NCI-H1930 (cell line): ENCODE data around the gene UBE2N.
"Not testable (repeated sequence)": the region's sequence is repeated elsewhere in the genome, so short reads cannot be mapped to it uniquely, and the experiment has no call there.

Experiments
- DNase-seq, 2 experiments: peaks; one replicate each; lab custom pipeline; 2025; lab: John Stamatoyannopoulos, UW

The UBE2N gene

DNA sequence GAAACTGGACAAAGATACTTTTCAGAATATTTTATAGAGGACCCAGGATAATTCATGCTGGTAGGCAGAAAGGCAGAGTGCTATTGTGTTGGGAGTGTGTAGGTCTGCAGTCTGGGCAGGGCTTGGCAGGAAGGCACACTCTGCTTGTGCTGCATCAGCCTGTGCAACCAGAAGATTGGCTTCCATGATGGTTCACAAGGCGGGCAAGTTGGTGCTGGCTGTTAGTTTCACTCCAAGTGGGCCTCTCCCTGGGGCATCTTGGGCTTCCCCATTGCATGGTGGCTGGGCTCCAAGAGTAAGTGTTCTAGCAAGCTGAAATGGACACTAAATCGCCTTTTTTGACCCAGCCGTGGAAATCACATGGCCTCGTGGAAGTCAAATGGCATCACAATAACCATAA, 1.8 kb upstream of the UBE2N start:
- no peak for DNase-seq

DNA sequence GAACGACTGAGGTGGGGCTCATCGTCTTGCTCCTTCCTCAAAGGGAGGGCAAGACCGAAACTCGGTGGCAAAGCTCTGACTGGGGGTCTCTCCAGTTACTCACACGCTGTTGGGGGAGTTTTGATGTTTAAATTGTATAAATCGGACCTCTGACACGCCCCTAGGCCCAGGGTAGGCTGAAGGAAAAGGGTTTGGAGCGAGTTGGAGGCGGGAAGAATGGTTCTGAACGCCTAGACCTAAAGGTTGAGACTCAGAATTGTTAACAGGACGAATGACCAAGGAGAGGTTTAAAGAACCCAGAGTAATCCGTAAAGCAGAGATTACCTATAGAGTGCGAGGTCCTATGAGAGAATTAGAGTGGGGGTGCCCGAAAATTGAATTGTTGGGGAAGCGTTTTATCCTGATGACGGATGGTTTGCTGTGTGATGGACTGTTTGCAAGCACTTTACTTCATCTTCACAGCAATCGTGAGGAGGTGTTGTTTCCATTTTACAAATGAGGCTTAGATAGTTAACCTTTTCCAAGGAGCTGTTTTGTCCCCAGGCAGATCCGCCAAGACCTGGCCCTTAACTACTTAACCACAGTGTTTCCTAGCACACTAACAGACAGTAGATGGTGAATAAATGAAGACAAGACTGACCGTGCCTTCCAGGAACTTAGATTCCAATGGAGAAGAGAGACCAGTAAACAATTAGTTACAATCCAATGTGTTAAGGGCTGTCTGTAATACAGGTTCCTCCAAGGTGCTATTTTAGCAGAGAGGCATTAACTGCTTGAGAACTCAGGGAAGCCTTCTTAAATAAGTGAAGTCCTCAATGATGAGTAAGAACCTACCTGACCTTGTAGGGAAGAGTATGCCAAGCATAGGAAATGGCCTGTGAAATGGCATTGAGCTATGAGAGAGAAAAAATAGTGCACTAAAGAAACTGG, 929 bp upstream of the UBE2N start:
- DNase-seq, result no peak

DNA sequence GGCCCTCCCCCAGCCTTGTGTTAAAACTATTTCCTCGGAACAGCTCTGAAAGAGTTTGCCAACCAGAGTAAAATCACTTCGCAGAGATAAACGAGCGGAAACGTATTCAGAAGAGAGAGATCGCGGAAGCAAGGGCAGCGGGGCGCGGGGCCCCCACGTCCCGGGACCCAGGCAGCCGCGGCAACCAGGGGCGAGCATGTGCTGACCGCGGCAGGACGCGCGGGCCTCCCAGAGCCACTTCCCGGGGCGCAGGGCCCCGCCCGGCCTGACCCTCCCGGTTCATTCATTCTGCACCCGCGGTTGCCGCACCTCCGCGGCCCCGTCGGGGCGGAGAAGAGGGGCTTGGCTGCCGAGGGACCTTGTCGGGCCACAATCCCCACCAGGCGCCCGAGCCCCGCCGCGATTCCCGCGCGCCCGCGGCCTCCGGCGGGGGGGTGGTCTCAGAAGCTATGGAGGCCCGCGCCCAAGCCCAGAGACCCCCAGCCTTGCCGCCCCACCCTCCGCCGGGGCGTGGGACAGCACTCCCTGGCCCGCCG, 598 bp downstream of the UBE2N start:
- no peak for DNase-seq

DNA sequence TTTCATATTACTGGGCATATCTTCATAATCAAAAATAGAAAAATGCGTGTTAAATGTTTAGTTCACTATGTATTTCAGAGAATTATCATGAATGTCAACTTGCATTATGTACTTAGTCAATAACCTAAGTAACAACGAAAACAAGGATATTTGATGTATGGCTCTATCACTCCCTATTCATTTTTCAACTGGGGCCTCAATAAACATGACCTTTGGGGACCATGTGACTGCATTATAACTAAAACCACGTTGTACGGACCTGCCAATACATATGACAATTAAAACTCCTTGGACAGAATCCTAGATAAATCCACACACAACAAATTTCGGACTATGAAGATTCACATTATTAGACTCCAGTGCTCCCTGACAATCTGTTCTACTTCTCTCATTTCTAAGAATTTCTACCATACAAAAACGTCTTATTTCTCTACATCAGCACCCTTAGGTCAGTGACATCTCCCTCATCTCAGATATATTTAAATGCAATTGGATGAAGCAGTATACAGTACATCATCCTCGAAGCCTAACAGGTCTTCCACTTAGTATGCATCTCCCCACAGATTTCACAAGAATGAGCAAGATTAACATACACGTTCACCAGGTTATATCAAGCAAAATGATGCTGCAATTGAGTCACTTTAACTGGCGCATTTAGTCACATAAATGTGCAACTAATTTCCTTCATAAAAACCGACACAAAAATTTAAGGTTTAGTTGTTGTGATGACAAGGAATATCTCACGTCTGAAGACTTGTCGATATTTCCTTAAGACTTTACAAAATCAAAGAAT, 1.5 kb downstream of the UBE2N start:
- DNase-seq, result no peak

DNA sequence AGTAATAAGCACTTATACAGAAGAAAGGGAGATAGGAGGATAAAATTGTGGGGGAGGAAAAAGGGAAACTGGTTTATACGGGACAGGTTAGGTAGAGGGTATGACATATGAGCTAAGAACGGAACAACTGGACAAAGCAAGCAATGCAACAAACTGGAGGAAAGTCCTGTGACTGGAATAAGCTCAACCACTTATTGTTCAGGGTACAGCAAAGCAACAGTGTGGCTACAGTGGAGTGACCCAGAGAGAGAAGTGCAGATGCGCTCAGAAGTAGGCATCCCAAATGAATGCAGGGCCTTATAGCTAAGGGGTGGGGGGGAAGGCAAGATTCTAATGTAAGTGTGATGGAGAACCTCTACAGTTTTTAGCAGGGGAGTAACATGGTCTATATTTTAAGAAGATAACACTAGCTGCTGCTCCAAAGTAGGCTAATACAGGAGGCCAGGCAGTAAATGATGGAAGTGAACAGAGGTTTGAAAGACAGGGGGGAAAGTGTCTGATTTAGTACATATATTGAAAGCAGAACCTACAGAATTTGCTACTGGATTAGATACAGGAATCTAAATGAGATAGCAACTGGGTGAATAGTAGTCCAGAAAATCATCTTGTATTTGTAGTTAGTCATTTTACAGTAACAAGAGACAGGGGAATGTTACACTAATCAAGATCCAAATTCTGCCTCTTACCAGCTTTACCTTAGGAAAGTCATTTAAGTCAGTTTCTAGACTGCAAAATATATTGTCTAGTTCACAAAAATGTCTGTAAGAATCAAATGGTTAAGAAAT, 3.3 kb downstream of the UBE2N start:
- no peak for DNase-seq

DNA sequence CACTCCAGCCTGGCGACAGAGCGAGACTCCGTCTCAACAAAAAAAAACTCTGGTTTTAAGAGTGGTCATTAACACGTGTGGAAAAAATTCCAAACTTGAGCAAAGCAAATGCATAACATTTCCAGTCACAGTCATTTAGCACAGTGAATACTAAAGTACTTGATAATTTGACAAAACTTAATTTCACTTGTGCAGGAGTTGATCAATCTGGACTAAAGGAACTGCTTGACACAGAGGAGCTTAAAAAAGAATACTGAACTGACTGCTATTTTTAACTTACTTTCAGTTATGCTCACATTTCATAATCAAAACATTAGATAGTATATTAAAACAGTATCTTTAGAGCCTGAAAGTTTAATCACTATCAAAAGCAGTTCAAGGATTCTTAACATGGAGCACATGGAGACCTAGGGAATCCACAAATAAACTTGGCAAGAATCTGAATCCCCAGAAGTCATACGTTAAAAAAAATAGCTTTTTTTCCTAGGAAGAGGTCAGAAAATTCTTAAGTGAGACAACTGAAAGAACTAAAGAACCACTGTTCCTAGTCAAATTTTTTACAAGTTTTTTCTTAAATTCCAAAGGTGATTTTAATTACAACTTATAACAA, 7.4 kb downstream of the UBE2N start:
- no peak for DNase-seq

DNA sequence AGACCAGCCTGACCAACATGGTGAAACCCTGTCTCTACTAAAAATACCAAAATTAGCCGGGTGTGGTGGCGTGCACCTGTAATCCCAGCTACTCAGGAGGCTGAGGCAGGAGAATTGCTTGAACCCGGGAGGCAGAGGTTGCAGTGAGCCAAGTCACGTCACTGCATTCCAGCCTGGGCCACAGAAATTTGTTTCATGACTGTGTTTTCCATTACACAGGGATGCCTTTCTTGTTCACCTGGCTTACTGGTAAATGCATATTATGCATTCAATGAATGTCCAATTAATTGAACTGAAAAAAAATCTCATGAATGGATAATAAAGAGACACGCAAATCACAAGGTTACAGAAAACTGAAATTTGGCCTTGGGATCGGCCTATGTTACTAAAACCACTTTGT, 9.7 kb downstream of the UBE2N start:
- DNase-seq, result not testable (repeated sequence)

DNA sequence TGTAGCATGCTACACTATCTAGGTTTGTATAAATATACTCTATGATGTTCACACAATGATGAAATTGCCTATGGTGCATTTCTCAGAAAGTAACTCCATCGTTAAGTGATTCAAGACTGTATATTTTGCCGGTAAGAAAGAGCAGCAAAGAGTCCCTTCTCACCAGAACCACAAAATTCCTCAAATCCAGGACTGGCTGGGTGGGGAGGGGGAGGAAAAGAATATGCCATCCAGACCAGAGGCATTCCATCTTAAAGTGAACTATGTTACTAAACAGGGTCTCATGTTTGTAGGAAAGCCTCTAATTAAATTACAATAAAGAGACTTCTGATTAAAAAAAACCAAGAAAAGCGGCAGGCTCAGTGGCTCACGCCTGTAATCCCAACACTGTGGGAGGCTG, 11.5 kb downstream of the UBE2N start:
- DNase-seq, result no peak

DNA sequence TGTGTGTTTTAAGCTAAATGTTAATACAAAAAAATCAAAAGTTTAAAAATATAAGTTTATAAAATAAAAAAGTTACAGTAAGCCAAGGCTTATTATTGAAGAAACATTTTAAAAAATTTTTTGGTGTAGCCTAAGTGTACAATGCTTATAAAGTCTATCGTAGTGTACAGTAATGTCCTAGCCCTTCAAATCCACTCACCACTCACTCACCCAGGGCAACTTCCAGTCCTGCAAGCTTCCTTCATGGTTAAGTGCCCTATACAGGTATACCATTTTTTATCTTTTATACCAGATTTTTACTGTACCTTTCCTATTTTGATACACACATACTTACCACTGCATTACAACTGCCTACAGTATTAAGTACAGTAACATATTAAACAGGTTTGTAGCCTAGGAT, 11.9 kb downstream of the UBE2N start:
- no peak for DNase-seq

DNA sequence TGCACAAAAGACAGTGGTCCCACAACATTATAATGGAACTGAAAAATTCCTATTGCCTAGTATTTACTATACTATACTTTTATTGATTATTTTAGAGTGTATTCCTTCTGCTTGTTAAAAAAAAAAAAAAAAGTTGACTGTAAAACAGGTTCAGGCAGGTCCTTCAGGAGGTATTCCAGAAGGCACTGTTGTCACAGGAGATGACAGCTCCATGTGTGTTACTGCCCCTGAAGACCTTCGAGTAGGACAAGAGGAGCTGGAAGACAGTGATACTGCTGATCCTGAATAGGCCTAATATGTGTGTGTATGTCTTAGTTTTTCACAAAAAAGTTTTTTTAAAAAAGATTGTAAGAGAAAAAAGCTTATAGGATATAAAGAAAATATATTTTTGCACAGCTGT, 12.3 kb downstream of the UBE2N start:
- no peak for DNase-seq

DNA sequence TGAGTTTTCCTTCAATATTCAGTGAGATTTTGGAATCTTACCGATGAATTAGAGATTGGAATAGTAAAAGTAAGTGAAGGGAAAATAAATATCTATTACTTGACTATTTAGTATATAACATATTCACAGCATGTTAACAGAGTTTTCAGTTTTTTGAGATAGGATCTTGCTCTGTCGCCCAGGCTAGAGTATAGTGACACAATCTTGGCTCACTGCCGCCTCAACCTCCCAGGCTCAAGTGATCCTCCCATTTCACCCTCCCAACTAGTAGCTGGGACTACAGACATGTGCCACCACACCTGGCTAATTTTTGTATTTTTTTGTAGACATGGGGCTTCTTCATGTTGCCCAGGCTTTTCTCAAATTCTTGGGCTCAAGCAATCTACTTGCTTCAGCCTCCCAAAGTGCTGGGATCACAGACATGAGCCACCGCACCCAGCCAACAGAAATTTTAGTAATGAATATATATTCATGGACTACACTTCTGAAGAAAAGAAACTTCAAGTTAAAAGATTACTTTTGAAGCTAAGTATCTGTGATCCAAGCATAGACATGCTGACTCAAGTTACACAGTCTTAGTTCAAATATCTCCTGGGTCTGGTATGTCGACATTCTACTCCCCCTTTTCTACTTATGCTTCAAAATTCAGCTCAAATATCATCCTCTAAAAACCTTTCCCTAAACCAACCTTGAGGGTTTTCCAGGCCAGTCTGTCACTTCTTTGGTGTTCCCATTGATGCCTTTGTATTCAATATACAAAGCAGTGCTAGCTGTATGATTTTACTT, 13.8 kb downstream of the UBE2N start:
- no peak for DNase-seq

DNA sequence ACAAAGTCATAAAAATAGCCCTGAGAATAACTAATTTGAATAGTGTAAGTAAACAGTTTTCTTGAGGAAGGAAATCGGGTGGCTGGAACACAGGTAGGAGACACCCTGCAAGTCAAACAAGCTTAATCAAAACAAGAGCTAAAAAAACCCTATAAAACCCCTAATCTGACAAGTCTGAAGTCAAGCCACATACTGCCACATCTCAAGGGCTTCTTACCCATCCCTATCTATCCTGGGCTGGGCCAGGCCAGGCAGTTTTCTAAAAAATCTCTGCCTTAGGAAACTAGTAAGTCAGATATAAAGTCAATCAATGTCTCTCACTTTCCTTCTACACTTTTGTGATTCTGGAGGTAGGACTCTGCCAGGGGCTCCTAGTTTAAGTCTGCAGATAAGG, 15.3 kb downstream of the UBE2N start:
- no peak for DNase-seq

DNA sequence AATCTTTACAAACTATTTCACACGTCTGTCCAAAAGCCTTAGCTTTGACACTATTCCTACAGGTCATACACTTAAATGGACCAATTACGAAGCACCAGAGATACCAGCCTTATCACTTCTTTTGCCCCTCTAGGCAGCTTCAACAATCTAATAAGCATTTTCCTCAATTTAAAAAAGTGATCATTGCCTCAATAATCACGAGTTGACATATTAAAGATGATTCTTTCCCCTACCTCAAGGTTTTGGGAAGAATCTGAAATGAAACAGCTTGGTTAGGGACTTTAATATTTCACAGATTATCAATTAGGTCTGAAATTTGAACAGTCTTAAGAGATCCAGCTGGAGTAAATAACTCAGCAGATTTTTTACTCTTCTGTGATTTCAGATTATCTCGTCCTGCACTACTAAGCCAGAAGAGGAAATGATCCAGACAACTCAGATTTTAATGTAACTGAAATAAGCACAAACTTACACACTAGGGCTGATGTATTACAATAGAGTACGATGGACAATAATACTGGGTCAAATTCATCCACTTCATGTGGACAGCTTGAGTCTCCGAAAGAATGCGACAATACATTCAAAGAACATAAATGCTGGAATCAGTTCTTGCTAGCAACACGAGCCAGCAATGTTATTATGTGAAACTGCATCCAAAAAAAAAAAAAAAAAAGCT, 15.9 kb downstream of the UBE2N start:
- DNase-seq, result no peak

DNA sequence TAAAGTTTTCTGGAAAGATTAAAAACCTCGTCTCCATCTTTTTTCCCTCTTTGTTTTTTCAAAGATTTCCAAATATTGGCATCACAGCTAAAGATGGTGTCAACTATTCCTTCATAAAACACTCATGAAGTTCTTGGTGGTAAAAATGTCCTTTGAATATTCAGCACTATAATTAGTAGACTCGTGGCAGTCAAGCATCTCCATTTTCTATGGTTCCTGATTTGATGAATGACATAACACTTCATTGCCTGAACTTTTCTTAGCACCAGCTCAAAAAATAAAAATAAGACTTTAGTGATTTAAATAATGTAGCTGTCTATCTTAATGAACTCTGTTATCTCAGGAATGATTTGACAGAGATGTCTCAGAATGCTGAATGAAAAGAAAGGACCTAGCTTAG, 19.7 kb downstream of the UBE2N start:
- DNase-seq, result no peak

DNA sequence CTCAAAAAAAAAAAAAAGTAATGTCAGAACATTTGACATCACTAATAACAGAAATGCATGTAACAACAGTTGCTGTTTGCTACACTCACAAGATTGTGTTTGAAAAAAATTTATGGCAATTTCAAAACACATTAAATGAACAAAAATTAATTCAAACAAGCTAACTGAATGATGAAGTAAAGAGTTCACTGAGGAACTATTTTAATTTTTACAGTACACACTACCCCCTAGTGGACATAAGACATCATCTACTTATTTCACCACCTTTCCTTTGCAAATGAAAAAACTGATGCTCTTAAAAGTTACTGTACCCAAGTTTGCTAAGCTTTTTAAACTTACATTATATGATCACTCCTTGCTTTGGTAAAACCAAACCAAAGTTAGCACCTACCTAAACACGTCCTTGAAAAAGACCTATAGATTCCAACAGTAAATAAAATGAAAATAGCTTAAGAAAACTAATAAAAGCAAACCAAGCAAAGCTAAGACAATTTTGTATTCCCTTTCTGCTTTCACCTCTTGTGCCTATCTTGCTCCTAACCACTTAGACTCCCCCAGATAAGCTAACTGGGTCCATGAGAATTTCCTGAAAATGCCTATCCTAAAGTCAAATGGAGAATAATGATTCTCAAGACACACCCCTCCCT, 22.2 kb downstream of the UBE2N start:
- no peak for DNase-seq

DNA sequence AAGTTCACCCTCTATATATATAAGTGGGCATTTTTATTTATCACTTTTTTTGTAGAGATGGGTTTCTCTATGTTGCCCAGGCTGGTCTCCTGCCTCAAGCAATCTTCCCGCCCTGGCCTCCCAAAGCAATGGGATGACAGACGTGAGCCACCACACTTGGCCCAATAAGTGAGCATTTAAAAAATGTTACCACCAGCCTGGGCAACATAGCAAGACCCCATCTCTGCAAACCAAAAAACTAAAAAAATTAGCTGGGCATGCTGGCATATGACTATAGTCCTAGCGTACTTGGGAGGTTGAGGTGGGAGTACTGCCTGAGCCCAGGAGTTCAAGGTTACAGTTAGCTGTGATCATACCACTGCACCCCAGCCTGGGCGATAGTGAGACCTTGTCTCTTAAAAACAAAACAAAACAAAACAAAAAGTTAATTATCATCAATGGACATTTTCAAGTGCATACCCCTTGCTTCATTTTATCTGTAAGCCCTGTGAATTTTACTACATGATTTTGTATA, 23.7 kb downstream of the UBE2N start:
- DNase-seq, result no peak

DNA sequence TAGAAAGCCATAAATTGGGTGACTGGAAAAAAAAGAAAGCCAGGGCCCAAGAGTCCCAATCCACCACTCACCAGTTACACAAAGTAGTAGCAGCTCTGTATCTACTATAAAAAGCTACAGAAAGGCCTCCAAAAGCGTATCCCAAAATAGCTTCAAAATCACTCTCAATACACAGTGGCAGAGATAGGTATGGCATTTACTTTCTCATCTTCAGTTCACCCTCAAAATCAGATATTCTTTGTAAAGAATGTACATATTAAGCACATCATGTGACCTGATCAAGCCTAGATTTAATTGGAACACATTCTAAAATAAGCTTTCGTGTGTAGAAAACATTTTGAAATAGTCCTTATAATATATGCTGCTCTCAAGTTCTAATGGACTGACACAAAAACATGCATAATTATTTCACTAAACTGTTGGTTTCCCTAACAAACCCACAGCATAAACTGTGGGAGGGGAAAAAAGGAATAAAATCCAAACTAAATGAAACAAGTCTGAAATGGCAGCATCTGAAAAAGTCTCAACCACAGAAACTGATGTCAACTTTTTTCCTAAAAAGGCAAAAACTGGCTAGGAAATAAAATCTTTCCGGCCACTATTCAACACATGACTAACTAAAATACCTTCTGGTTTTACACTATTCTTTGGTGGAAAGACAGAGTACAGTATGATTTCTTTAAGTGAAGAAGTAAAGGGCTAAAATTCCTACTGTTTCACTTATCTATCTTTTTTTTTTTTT, 25.9 kb downstream of the UBE2N start:
- no peak for DNase-seq

DNA sequence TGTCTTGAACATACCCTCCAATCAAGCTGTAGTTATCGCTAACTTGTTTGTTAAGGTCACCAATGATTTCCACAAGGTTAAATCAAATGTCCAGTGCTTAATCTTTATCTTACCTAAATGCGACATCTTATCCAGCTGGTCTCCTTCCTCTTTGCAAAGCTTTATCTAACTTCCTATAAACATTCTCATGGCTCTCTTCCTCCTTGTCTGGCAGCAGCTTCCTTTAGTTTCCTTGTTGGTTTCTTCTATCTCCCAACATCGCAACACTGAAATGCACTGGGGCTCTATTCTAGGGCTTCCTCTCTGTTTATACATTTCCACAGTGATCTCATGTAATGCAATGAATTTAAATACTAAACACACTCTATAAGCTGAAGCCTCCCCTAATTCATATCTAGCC, 28.7 kb downstream of the UBE2N start:
- DNase-seq, result no peak

DNA sequence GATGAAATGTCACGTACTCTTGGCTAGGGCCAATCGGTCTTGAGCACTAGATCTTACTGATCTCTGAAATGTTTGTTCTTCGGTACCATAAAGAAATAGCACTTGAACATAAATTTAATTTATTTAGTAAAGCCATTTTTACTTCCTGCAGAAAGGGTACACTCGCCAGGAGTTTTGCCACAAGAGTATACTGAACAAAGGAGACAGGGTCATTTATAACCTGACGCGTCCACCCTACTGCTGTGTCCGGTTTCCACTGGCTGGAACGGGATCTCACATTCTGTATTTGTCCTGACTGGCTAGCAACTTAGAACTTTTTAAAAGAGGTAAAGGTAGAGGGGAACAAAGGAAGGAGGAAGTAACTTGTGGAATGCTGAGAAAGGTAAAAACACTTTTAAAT, 29.4 kb downstream of the UBE2N start:
- DNase-seq, result not testable (repeated sequence)
